Spleen (tissue), 11 donors: ENCODE data around the gene DNTT. TPM values are rescaled to one million over a fixed set of nuclear protein-coding genes. Genes with fewer than 3 reads are reported as not detected.

Source experiments
- DNase-seq: peaks from one replicate; pipeline ENCODE4 v3.0.0-alpha.2; 2020
- H3K27ac ChIP-seq, 8 donors: fragments of 200-600 bp; sonication (generic) in 7 of 8; 1 replicate in 4 of 8; 2 replicates in 4 of 8; pipeline versions ENCODE4 v1.5.0 to v1.8.0; 2016 to 2021; ENCODE audit warnings: inconsistent platforms in 4 of 8, mild to moderate bottlenecking in 4 of 8, moderate library complexity in 1 of 8
- H3K27me3 ChIP-seq, 7 donors: fragments of 200-600 bp; sonication (generic) in 6 of 7; replicated peaks in 1 of 7; 1 replicate in 4 of 7; 2 replicates in 3 of 7; pipeline versions ENCODE4 v1.5.0 to v1.8.0; 2016 to 2021; ENCODE audit warnings: inconsistent platforms in 3 of 7, mild to moderate bottlenecking in 1 of 7
- H3K36me3 ChIP-seq, 6 donors: fragments of 200-600 bp; sonication (generic) in 5 of 6; 1 replicate in 4 of 6; 2 replicates in 2 of 6; pipeline versions ENCODE4 v1.5.0 to v1.8.0; 2016 to 2021; ENCODE audit warnings: inconsistent platforms in 2 of 6
- H3K4me1 ChIP-seq, 6 donors: fragments of 200-600 bp; sonication (generic) in 5 of 6; 1 replicate in 3 of 6; 2 replicates in 3 of 6; pipeline versions ENCODE4 v1.5.0 to v1.8.0; 2016 to 2021; ENCODE audit warnings: inconsistent platforms in 3 of 6
- H3K4me3 ChIP-seq, 8 donors: fragments of 200-600 bp; sonication (generic) in 7 of 8; 1 replicate in 4 of 8; 2 replicates in 4 of 8; pipeline versions ENCODE4 v1.5.0 to v1.8.0; 2016 to 2021; ENCODE audit warnings: inconsistent platforms in 4 of 8, mild to moderate bottlenecking in 4 of 8, moderate library complexity in 2 of 8
- H3K9me3 ChIP-seq, 8 donors: fragments of 200-600 bp; sonication (generic) in 7 of 8; 1 replicate in 4 of 8; 2 replicates in 4 of 8; pipeline versions ENCODE4 v1.5.0 to v1.8.0; 2016 to 2021; ENCODE audit warnings: inconsistent platforms in 4 of 8
- POLR2A ChIP-seq, 3 donors: fragments of 450-650 bp; IDR thresholded peaks; one replicate each; pipeline ENCODE4 v1.5.1; 2017; ENCODE audit warnings: antibody characterized with exemption in 3 of 3, mild to moderate bottlenecking in 1 of 3
- POLR2AphosphoS5 ChIP-seq, 3 donors: sonication (generic); formaldehyde crosslinking; IDR thresholded peaks; one replicate each; pipeline ENCODE4 v1.5.1; 2017; ENCODE audit warnings: antibody characterized with exemption in 3 of 3
- WGBS, 5 donors: extraction: QIAGEN DNeasy Blood & Tissue Kit in 3 of 5; methylation state at CpG; one replicate each; pipeline versions ENCODE4 v1.1.5 to v1.1.7; 2013 to 2018; 5-methylcytosine and 5-hydroxymethylcytosine counted together
- intact Hi-C: fragments of 100-400 bp; cut with DNase I; formaldehyde crosslinking; loops from one replicate; pipeline ENCODE4 v1.15.0; 2023; ENCODE audit warnings: low total_unique reads
- polyA plus RNA-seq, 3 donors: library from polyadenylated mRNA; stranded (reverse); fragments of 200-250 nt; gene quantifications; one replicate each; pipeline ENCODE4 v1.2.1, GENCODE V29; 2013
- total RNA-seq, 7 donors: library from RNA; depleted of rRNA in 3 of 7; stranded (reverse); fragments of >200 nt in 3 of 7; fragmentation: NEBNext Ultra II Directional in 4 of 7; extraction: Animal tissue kit (Norgen Biotek cat#: 25700) in 4 of 7; gene quantifications; one replicate each; pipeline versions ENCODE4 v1.1.0 to v1.2.1, GENCODE V29; 2016 to 2021
- TF ChIP-seq, protein P1 (sequence below), 11 experiments: fragments of 200-600 bp in 7 of 11; fragments of 450-650 bp in 4 of 11; sonication (generic) in 4 of 11; IDR thresholded peaks in 8 of 11; conservative IDR thresholded peaks in 3 of 11; 1 replicate in 7 of 11; 2 replicates in 4 of 11; pipeline versions ENCODE4 v1.4.0 to v1.8.0; 2016 to 2021; ENCODE audit warnings: antibody characterized with exemption in 11 of 11, inconsistent platforms in 4 of 11, mild to moderate bottlenecking in 1 of 11
- donor health status: healthy with polysubstance abuse.
- donor health status: DM: no; HTN: no; CAD: no; lungs with moderate emphysema.
- donor health status: DM: no; HTN: no; CAD: no.
- donor health status: Bipolar disorder and iron deficiency.
- donor health status: healthy.
- donor health status: DM: no; HTN: no; CAD: no.
- donor health status: DM: yes; HTN: yes; CAD: no.

Gene DNTT
- total and polyA plus RNA-seq, 10 donors = 0.08 to 0.59 TPM; not detected in 8

DNA sequence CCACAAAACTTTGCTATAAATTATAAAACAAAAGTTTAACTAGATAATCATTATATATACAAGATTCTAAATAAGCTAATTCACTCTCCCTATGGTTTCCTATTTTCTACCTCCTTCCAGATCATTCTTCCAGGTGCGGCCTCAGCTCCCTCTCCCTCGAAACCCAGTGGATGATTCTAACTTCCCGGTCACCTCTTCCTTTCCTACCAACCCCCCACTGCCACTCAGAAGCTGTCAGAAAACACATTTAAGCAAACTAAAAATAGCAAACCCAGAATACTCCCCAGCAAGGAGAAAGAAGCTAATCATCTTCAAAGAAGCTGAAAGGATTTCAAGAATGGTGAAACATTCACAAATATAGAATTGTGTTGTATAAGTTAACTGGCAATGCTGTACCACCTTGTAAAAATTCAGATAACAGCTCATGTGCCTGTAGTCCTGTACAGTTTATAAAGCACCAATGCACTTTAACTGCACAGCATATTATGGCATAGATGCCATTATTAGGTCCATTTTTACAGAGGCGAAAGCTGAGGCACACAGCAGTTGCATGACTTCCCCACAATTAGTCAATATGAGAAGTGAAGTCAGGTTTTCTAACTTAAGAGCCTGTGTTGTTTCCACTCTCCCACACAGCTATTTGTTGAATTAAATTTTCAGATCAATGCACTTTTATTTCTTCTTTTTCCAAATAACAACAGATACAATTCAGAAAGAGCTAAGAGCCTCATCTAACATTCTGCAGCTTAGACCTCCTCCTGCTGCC, 13.7 kb upstream of the DNTT start:
- Histone ChIP-seq H3K4me3 (no peak overlapping the region), H3K27ac (peak overlapping the region in 6 of 8 donors; percentile 3 to 86 (median 77)), H3K9me3 (no peaks in the 10 kb centered on the region), H3K36me3 (no peaks in the 10 kb centered on the region), H3K27me3 (no peaks in the 10 kb centered on the region), H3K4me1 (peaks cover 14 to 75% (median 41%) of the 10 kb centered on the region in 6 donors)
- WGBS, 5 donors = 50 to 61% (median 54%) methylated on average over 4 of the region's 4 CpGs
- intact Hi-C loops = no loop called here
- no peak for DNase-seq
- no peak for TF ChIP-seq POLR2AphosphoS5 (IDR thresholded peaks at IDR 0.05)
- no peak for TF ChIP-seq POLR2A (IDR thresholded peaks at IDR 0.05)
- TF ChIP-seq, protein P1, sequence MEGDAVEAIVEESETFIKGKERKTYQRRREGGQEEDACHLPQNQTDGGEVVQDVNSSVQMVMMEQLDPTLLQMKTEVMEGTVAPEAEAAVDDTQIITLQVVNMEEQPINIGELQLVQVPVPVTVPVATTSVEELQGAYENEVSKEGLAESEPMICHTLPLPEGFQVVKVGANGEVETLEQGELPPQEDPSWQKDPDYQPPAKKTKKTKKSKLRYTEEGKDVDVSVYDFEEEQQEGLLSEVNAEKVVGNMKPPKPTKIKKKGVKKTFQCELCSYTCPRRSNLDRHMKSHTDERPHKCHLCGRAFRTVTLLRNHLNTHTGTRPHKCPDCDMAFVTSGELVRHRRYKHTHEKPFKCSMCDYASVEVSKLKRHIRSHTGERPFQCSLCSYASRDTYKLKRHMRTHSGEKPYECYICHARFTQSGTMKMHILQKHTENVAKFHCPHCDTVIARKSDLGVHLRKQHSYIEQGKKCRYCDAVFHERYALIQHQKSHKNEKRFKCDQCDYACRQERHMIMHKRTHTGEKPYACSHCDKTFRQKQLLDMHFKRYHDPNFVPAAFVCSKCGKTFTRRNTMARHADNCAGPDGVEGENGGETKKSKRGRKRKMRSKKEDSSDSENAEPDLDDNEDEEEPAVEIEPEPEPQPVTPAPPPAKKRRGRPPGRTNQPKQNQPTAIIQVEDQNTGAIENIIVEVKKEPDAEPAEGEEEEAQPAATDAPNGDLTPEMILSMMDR (IDR thresholded peaks at IDR 0.05 in 8 of 11, conservative IDR thresholded peaks at IDR 0.05 in 3 of 11) = no peak

DNA sequence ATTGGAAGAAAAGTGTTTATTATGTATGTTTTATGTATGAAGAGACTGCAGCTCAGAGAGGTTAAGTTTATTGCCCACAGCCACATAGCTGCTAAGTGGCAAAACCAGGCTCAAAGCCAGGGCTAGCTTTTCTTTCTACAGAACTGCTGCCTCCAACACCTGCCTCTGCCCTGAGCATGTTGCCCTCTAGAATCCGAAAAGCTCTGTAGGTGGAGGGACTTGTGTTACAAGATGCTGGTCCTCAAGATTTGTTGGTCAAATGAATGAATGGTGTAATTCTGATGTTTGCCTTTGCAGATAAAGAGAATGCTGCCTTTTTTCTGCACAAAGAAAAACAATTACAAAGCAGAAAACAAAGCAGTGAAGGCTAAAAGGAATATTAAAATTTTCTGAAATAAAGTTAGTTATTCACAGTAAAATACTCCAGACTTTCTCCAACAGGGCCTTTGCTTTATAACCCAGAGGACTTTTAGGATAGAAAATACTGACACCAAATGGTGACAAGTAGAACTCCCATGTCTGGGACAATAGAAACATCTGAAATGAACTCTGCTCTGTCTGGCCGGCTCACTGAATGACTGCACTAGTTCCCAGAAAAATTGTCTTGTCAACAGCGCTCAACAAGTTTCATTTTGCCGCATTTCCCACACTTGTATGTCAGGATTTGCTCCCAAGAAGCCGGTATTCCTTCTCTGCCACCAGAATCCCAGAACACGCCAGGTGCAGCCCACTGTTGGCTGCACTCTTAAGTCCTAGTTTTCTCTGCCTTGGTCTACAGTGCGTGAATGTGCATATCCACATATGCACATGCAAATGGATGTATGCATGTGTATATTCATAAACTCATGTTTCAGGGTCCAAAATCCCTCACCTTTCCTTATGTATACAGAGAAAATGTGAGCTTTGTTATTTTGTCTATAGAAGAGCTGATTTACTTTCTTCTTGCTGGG, 11.0 kb upstream of the DNTT start:
- Histone ChIP-seq H3K9me3 (no peaks in the 10 kb centered on the region), H3K27ac (peak overlapping the region in 2 of 8 donors; percentile 12 to 28), H3K27me3 (no peaks in the 10 kb centered on the region), H3K36me3 (no peaks in the 10 kb centered on the region), H3K4me3 (no peak overlapping the region), H3K4me1 (peaks cover 8 to 57% (median 26%) of the 10 kb centered on the region in 6 donors)
- intact Hi-C loops = loop anchor here (2.0 kb wide), 1 partner anchor 62 kb away; no protein-coding TSS in a partner anchor
- 47 to 53% (median 50%) methylated on average over 7 of the region's 7 CpGs for WGBS, 5 donors
- no peak for TF ChIP-seq POLR2AphosphoS5 (IDR thresholded peaks at IDR 0.05)
- TF ChIP-seq, protein P1 (IDR thresholded peaks at IDR 0.05 in 8 of 11, conservative IDR thresholded peaks at IDR 0.05 in 3 of 11) = peak; percentile 35 to 82 (median 65)
- no peak for TF ChIP-seq POLR2A (IDR thresholded peaks at IDR 0.05)
- DNase-seq = no peak

DNA sequence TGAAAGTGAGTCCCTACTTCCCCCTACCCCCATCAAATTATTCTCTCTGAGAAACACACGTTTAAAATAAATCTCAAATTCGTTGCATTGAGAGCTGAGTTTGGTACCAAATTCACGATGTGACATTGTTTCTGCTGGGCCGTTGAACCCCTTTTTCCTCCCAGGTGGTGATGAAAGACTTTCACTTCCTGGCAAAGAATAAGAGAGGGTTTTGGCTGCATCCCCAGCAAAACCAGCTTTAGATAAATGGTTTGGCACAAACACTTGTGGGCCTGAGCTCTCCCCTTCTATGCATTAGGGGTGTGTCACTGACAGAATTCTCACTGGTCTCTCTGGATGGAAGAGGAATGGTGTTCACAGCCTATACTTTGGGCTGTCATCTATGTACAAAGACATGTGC, 8.8 kb upstream of the DNTT start:
- no peaks in the 10 kb centered on the region for H3K36me3 ChIP-seq
- no peaks in the 10 kb centered on the region for H3K27me3 ChIP-seq
- intact Hi-C loops = no loop called here
- no peaks in the 10 kb centered on the region for H3K9me3 ChIP-seq
- DNase-seq = no peak
- 12 to 27% (median 18%) methylated on average over 4 of the region's 4 CpGs for WGBS, 5 donors
- no peak overlapping the region for H3K4me3 ChIP-seq
- no peak overlapping the region for H3K27ac ChIP-seq
- TF ChIP-seq POLR2A (IDR thresholded peaks at IDR 0.05) = no peak
- TF ChIP-seq POLR2AphosphoS5 (IDR thresholded peaks at IDR 0.05) = no peak
- TF ChIP-seq, protein P1 (IDR thresholded peaks at IDR 0.05 in 8 of 11, conservative IDR thresholded peaks at IDR 0.05 in 3 of 11) = no peak
- H3K4me1 ChIP-seq = peaks cover under 1 to 52% (median 21%) of the 10 kb centered on the region in 6 donors
